ENCODE measurements around the gene MICAL3.

MICAL3 gene

GRCh38 chr22:17784776-17785175 lies 239.6 kb downstream of the MICAL3 start:
- no peaks in the 10 kb centered on the region for H3K27me3 ChIP-seq (ENCODE audit: control insufficient read depth, insufficient read depth, low read length)
- H3K79me2 ChIP-seq = no peaks in the 10 kb centered on the region

GRCh38 chr22:17783773-17784480 lies 240.4 kb downstream of the MICAL3 start:
- Histone ChIP-seq H3K27ac (no peak overlapping the region), H2AFZ (no peak overlapping the region), H3K4me2 (ENCODE audit: low read length) (no peak overlapping the region), H3K79me2 (no peaks in the 10 kb centered on the region), H3K4me1 (no peaks in the 10 kb centered on the region), H3K27me3 (ENCODE audit: control insufficient read depth, insufficient read depth, low read length) (no peaks in the 10 kb centered on the region), H3K9me3 (ENCODE audit: control insufficient read depth, low read length) (no peaks in the 10 kb centered on the region), H3K36me3 (ENCODE audit: control insufficient read depth, insufficient read depth, low read length) (no peaks in the 10 kb centered on the region), H3K4me3 (ENCODE audit: low read depth, low read length) (no peak overlapping the region), H3K9ac (no peak overlapping the region)
- TF ChIP-seq CTCF (IDR thresholded peaks at IDR 0.05) = no peak

More at GRCh38 chr22:17784776-17785175, 239.6 kb downstream of the MICAL3 start:
- H3K9me3 ChIP-seq (ENCODE audit: control insufficient read depth, low read length) = no peaks in the 10 kb centered on the region
- TF ChIP-seq CTCF (IDR thresholded peaks at IDR 0.05) = no peak
- H3K36me3 ChIP-seq (ENCODE audit: control insufficient read depth, insufficient read depth, low read length) = no peaks in the 10 kb centered on the region
- H3K4me2 ChIP-seq (ENCODE audit: low read length) = no peak overlapping the region
- H3K4me1 ChIP-seq = no peaks in the 10 kb centered on the region
- H2AFZ ChIP-seq = no peak overlapping the region
- H3K27ac ChIP-seq = no peak overlapping the region
- no peak overlapping the region for H3K9ac ChIP-seq
- H3K4me3 ChIP-seq (ENCODE audit: low read depth, low read length) = no peak overlapping the region

- H3K27me3 ChIP-seq (ENCODE audit: control insufficient read depth, insufficient read depth, low read length) = no peaks in the 10 kb centered on the region
- H3K4me1 ChIP-seq = no peaks in the 10 kb centered on the region
- H3K4me2 ChIP-seq (ENCODE audit: low read length) = no peak overlapping the region
- no peak for TF ChIP-seq CTCF (IDR thresholded peaks at IDR 0.05)
- no peak overlapping the region for H3K4me3 ChIP-seq (ENCODE audit: low read depth, low read length)
- no peaks in the 10 kb centered on the region for H3K79me2 ChIP-seq
- H3K27ac ChIP-seq = no peak overlapping the region
- no peaks in the 10 kb centered on the region for H3K36me3 ChIP-seq (ENCODE audit: control insufficient read depth, insufficient read depth, low read length)
- H3K9ac ChIP-seq = no peak overlapping the region
- no peaks in the 10 kb centered on the region for H3K9me3 ChIP-seq (ENCODE audit: control insufficient read depth, low read length)
- no peak overlapping the region for H2AFZ ChIP-seq
These were observed 241.0 kb downstream of the MICAL3 start for GRCh38 chr22:17783312-17783711.

- no peaks in the 10 kb centered on the region for H3K36me3 ChIP-seq (ENCODE audit: control insufficient read depth, insufficient read depth, low read length)
- no peaks in the 10 kb centered on the region for H3K27me3 ChIP-seq (ENCODE audit: control insufficient read depth, insufficient read depth, low read length)
- no peak overlapping the region for H3K4me3 ChIP-seq (ENCODE audit: low read depth, low read length)
- no peak for TF ChIP-seq CTCF (IDR thresholded peaks at IDR 0.05)
- no peak overlapping the region for H3K4me2 ChIP-seq (ENCODE audit: low read length)
- no peaks in the 10 kb centered on the region for H3K9me3 ChIP-seq (ENCODE audit: control insufficient read depth, low read length)
- no peak overlapping the region for H3K9ac ChIP-seq
- H2AFZ ChIP-seq = no peak overlapping the region
- H3K79me2 ChIP-seq = no peaks in the 10 kb centered on the region
- no peaks in the 10 kb centered on the region for H3K4me1 ChIP-seq
- H3K27ac ChIP-seq = no peak overlapping the region
These were observed 241.7 kb downstream of the MICAL3 start for GRCh38 chr22:17782621-17783020.

GRCh38 chr22:17782158-17782557 lies 242.2 kb downstream of the MICAL3 start:
- no peaks in the 10 kb centered on the region for H3K36me3 ChIP-seq (ENCODE audit: control insufficient read depth, insufficient read depth, low read length)
- no peaks in the 10 kb centered on the region for H3K27me3 ChIP-seq (ENCODE audit: control insufficient read depth, insufficient read depth, low read length)
- H3K9me3 ChIP-seq (ENCODE audit: control insufficient read depth, low read length) = no peaks in the 10 kb centered on the region
- no peak overlapping the region for H3K9ac ChIP-seq
- H3K4me2 ChIP-seq (ENCODE audit: low read length) = no peak overlapping the region
- H3K4me3 ChIP-seq (ENCODE audit: low read depth, low read length) = no peak overlapping the region
- H3K79me2 ChIP-seq = no peaks in the 10 kb centered on the region
- no peaks in the 10 kb centered on the region for H3K4me1 ChIP-seq
- TF ChIP-seq CTCF (IDR thresholded peaks at IDR 0.05) = no peak
- no peak overlapping the region for H2AFZ ChIP-seq
- no peak overlapping the region for H3K27ac ChIP-seq
